H9 (cell line): ENCODE results near the gene IL33. TPM values are rescaled to one million over a fixed set of nuclear protein-coding genes. Genes with fewer than 3 reads are reported as not detected.

Experiments used
- DNase-seq: peaks from one replicate; pipeline ENCODE4 v3.0.0-alpha.2; 2017
- H2AFZ ChIP-seq: one replicate; pipeline ENCODE4 v1.6.1; 2013; ENCODE audit warnings: mild to moderate bottlenecking, low read length, control low read depth, moderate library complexity
- H2AK5ac ChIP-seq: 2 replicates; pipeline ENCODE4 v1.6.1; 2013; ENCODE audit warnings: low read length, control low read depth, mixed read lengths; ENCODE audit not compliant: insufficient read length
- H2BK120ac ChIP-seq: one replicate; pipeline ENCODE4 v1.6.1; 2013; ENCODE audit warnings: low read depth, mild to moderate bottlenecking, low read length, control low read depth, inconsistent platforms; ENCODE audit not compliant: poor library complexity, severe bottlenecking
- H2BK12ac ChIP-seq: 2 replicates; pipeline ENCODE4 v1.6.1; 2013; ENCODE audit warnings: low read length, control low read depth, mixed read lengths, low read depth; ENCODE audit not compliant: insufficient read length
- H2BK15ac ChIP-seq: 2 replicates; pipeline ENCODE4 v1.6.1; 2013; ENCODE audit warnings: low read depth, low read length, control low read depth
- H2BK20ac ChIP-seq: one replicate; pipeline ENCODE4 v1.6.1; 2013; ENCODE audit warnings: low read depth, mild to moderate bottlenecking, low read length, control low read depth, inconsistent platforms; ENCODE audit not compliant: poor library complexity, severe bottlenecking
- H2BK5ac ChIP-seq: 2 replicates; pipeline ENCODE4 v1.6.1; 2013; ENCODE audit warnings: low read length, control low read depth, mixed read lengths; ENCODE audit not compliant: insufficient read length
- H3K14ac ChIP-seq: 2 replicates; pipeline ENCODE4 v1.6.1; 2013; ENCODE audit warnings: low read length, control low read depth; ENCODE audit not compliant: insufficient read depth
- H3K18ac ChIP-seq: 2 replicates; pipeline ENCODE4 v1.6.1; 2013; ENCODE audit warnings: low read depth, mild to moderate bottlenecking, mixed read lengths, low read length, control low read depth; ENCODE audit not compliant: insufficient read length
- H3K23ac ChIP-seq: 2 replicates; pipeline ENCODE4 v1.6.1; 2013; ENCODE audit warnings: low read length, control low read depth, mixed read lengths, low read depth; ENCODE audit not compliant: insufficient read length
- H3K23me2 ChIP-seq: 2 replicates; pipeline ENCODE4 v1.6.1; 2013; ENCODE audit warnings: low read depth, mild to moderate bottlenecking, mixed read lengths, low read length, control low read depth; ENCODE audit not compliant: insufficient read length, poor library complexity, severe bottlenecking
- H3K27ac ChIP-seq: 2 replicates; pipeline ENCODE4 v1.5.1; 2013; ENCODE audit warnings: low read length, control low read depth, mixed read lengths, low read depth; ENCODE audit not compliant: insufficient read length
- H3K27me3 ChIP-seq: 2 replicates; pipeline ENCODE4 v1.6.1; 2013; ENCODE audit warnings: low read length, control low read depth, inconsistent platforms; ENCODE audit not compliant: insufficient read depth
- H3K4ac ChIP-seq: 2 replicates; pipeline ENCODE4 v1.6.1; 2013; ENCODE audit warnings: low read depth, mild to moderate bottlenecking, control low read depth, inconsistent platforms, low read length, moderate library complexity
- H3K4me1 ChIP-seq: 2 replicates; pipeline ENCODE4 v1.6.1; 2013; ENCODE audit warnings: low read length, control low read depth, inconsistent platforms; ENCODE audit not compliant: insufficient read depth
- H3K4me2 ChIP-seq: 2 replicates; pipeline ENCODE4 v1.6.1; 2013; ENCODE audit warnings: low read length, control low read depth, mixed read lengths; ENCODE audit not compliant: insufficient read length, insufficient read depth
- H3K56ac ChIP-seq: 2 replicates; pipeline ENCODE4 v1.6.1; 2013; ENCODE audit warnings: low read depth, mild to moderate bottlenecking, mixed read lengths, low read length, control low read depth; ENCODE audit not compliant: insufficient read length
- H3K79me1 ChIP-seq: 2 replicates; pipeline ENCODE4 v1.6.1; 2013; ENCODE audit warnings: low read depth, mild to moderate bottlenecking, moderate library complexity, low read length, control low read depth, inconsistent platforms; ENCODE audit not compliant: insufficient read depth, poor library complexity, severe bottlenecking
- H3K79me2 ChIP-seq: 2 replicates; pipeline ENCODE4 v1.6.1; 2013; ENCODE audit warnings: low read length, control low read depth, inconsistent platforms; ENCODE audit not compliant: insufficient read depth
- H3K9ac ChIP-seq: 2 replicates; pipeline ENCODE4 v1.6.1; 2013; ENCODE audit warnings: low read length, control low read depth, mixed read lengths; ENCODE audit not compliant: insufficient read length; ENCODE audit errors: extremely low read depth
- H3K9me3 ChIP-seq: one replicate; pipeline ENCODE4 v1.6.1; 2013; ENCODE audit warnings: low read depth, low read length, inconsistent platforms; ENCODE audit not compliant: control insufficient read depth
- H3T11ph ChIP-seq: one replicate; pipeline ENCODE4 v1.6.1; 2013; ENCODE audit warnings: mild to moderate bottlenecking, low read length, control low read depth, inconsistent platforms
- H4K20me1 ChIP-seq: one replicate; pipeline ENCODE4 v1.6.1; 2013; ENCODE audit not compliant: control insufficient read depth, insufficient read length, insufficient read depth
- H4K5ac ChIP-seq: 2 replicates; pipeline ENCODE4 v1.6.1; 2013; ENCODE audit warnings: low read depth, mild to moderate bottlenecking, mixed read lengths, low read length, control low read depth; ENCODE audit not compliant: insufficient read length
- H4K8ac ChIP-seq: replicated peaks from 2 replicates; pipeline ENCODE4 v1.6.1; 2013; ENCODE audit warnings: low read length, control low read depth, mixed read lengths, low read depth; ENCODE audit not compliant: insufficient read length
- H4K91ac ChIP-seq: 2 replicates; pipeline ENCODE4 v1.6.1; 2013; ENCODE audit warnings: low read depth, mild to moderate bottlenecking, moderate library complexity, mixed read lengths, low read length, control low read depth; ENCODE audit not compliant: insufficient read length
- H3K27ac Mint-ChIP-seq, 3 experiments: 2 replicates in 2 of 3; 3 replicates in 1 of 3; pipeline ENCODE4 v1.8.0; 2020 to 2021; ENCODE audit warnings: mixed read lengths in 3 of 3, mild to moderate bottlenecking in 1 of 3, moderate library complexity in 1 of 3
- H3K27me3 Mint-ChIP-seq: 2 replicates; pipeline ENCODE4 v1.8.0; 2021; ENCODE audit warnings: low read depth, mild to moderate bottlenecking, moderate library complexity, mixed read lengths
- H3K36me3 Mint-ChIP-seq, 3 experiments: 2 replicates in 2 of 3; 3 replicates in 1 of 3; pipeline ENCODE4 v1.8.0; 2020 to 2021; ENCODE audit warnings: low read depth in 3 of 3, mixed read lengths in 3 of 3; ENCODE audit not compliant: insufficient read depth in 1 of 3
- H3K4me1 Mint-ChIP-seq, 2 experiments: 2 replicates each; pipeline ENCODE4 v1.8.0; 2020; ENCODE audit warnings: mixed read lengths in 2 of 2
- H3K4me3 Mint-ChIP-seq, 2 experiments: 2 replicates in 1 of 2; 3 replicates in 1 of 2; pipeline ENCODE4 v1.8.0; 2020 to 2021; ENCODE audit warnings: mild to moderate bottlenecking in 2 of 2, mixed read lengths in 2 of 2, moderate library complexity in 1 of 2
- H3K9me3 Mint-ChIP-seq, 2 experiments: 2 replicates in 1 of 2; 3 replicates in 1 of 2; pipeline ENCODE4 v1.8.0; 2020; ENCODE audit warnings: mild to moderate bottlenecking in 2 of 2, mixed read lengths in 2 of 2, moderate library complexity in 1 of 2
- CTCF ChIP-seq: fragments of 200-600 bp; sonication (generic); conservative IDR thresholded peaks from 3 replicates; pipeline ENCODE4 v1.8.0; 2021; ENCODE audit warnings: antibody characterized with exemption, mild to moderate bottlenecking
- WGBS: extraction: QIAGEN DNeasy Blood & Tissue Kit; methylation state at CpG from one replicate; pipeline ENCODE4 v1.1.7; 2013; ENCODE audit warnings: missing lambda C conversion rate, low lambda C conversion rate, mixed read lengths; ENCODE audit not compliant: insufficient read length; ENCODE audit errors: extremely low coverage; 5-methylcytosine and 5-hydroxymethylcytosine counted together
- total RNA-seq: library from RNA; stranded (reverse); gene quantifications from 2 replicates; pipeline ENCODE4 v1.2.1, GENCODE V29; 2021

IL33 gene
- total RNA-seq, 1 experiment from 2014 or later = not detected

GRCh38 chr9:6195714-6196360 is 19.8 kb upstream of the IL33 start:
- Mint-ChIP-seq H3K4me1 (peaks cover 0 to 2% of the 10 kb centered on the region in 2 experiments; a peak in 2 of 4 replicates), H3K9me3 (no peaks in the 10 kb centered on the region), H3K27ac (no peak overlapping the region), H3K4me3 (no peak overlapping the region), H3K36me3 (no peaks in the 10 kb centered on the region), H3K27me3 (no peaks in the 10 kb centered on the region)
- DNase-seq = no peak
- Histone ChIP-seq H3K14ac (no peak overlapping the region), H4K5ac (no peak overlapping the region), H3K9me3 (no peaks in the 10 kb centered on the region), H4K8ac (no peak overlapping the region), H3K27ac (no peak overlapping the region), H2BK20ac (no peak overlapping the region), H2BK15ac (no peak overlapping the region), H2BK5ac (no peak overlapping the region), H2AFZ (no peak overlapping the region), H3K27me3 (no peaks in the 10 kb centered on the region), H3K79me2 (no peaks in the 10 kb centered on the region), H3K9ac (no peak overlapping the region), H3T11ph (no peak overlapping the region), H3K23ac (no peak overlapping the region), H3K4ac (no peak overlapping the region), H2AK5ac (no peak overlapping the region), H2BK12ac (no peak overlapping the region), H3K4me1 (no peaks in the 10 kb centered on the region), H3K18ac (no peak overlapping the region), H4K20me1 (no peaks in the 10 kb centered on the region), H3K79me1 (no peaks in the 10 kb centered on the region), H3K23me2 (no peaks in the 10 kb centered on the region), H4K91ac (no peak overlapping the region), H2BK120ac (no peak overlapping the region), H3K56ac (no peak overlapping the region), H3K4me2 (no peak overlapping the region)
- TF ChIP-seq CTCF = no peak
- WGBS = no CpG with 5 or more reads among the region's 4 CpGs
